ENCODE results near the gene KRTAP4-8. TPM values are rescaled to one million over a fixed set of nuclear protein-coding genes. Genes with fewer than 3 reads are reported as not detected.
A peak's percentile ranks its signal among the peaks of the same experiment; 100 is the strongest.
"Not testable (repeated sequence)": the region's sequence is repeated elsewhere in the genome, so short reads cannot be mapped to it uniquely, and the experiment has no call there.

KRTAP4-8 gene
- not detected for total RNA-seq (ENCODE audit: unreplicated experiment)
- long read RNA-seq: 0 reads

DNA sequence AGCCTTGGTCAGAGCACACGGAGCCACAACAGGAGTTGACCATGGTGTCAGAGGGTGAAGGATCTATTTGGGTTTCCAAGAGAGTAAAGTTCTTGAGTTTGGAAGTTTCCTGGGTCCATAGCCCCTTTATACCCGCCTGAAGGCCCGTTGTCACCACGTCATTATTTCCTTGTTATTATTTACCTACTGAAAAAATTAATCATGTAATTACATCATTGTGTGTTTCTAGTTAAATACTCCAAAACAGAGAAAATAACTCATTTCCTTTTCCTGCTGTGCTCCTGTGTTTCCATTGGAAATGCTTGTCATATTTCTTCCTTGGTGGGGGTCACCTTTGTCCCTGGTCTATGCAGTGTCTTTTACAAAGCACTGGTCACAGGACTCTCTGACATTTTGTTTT lies at the start of gene KRTAP4-8:
Gene KRTAP4-8, minus strand, starts transcription at position 101 of the 400 bp plus-strand sequence. Its CDS starts 58 bp downstream, at position 43.
- no peak for DNase-seq
- no peak within 1 kb of the TSS for H3K4me3 Mint-ChIP-seq (ENCODE audit: unreplicated experiment)

DNA sequence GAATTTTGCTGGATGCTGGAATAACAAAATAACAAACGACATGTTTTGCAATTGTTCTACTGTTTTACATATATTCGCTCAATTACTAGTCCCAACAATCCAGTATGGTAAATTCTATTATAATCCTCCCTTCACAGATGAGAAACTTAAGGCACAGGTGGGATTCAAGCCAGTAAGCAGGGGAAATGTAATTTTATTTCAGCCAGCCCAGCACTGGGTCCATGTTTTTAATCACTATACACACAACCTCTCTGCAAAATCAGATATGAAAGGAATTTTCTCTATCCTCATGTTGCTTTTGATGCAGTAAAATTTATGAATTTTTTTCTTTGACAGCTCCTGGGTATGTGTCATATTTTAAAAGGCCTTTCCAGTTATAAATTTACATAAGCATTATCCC lies 47.3 kb upstream of the KRTAP4-8 start:
- TF ChIP-seq, protein P1, sequence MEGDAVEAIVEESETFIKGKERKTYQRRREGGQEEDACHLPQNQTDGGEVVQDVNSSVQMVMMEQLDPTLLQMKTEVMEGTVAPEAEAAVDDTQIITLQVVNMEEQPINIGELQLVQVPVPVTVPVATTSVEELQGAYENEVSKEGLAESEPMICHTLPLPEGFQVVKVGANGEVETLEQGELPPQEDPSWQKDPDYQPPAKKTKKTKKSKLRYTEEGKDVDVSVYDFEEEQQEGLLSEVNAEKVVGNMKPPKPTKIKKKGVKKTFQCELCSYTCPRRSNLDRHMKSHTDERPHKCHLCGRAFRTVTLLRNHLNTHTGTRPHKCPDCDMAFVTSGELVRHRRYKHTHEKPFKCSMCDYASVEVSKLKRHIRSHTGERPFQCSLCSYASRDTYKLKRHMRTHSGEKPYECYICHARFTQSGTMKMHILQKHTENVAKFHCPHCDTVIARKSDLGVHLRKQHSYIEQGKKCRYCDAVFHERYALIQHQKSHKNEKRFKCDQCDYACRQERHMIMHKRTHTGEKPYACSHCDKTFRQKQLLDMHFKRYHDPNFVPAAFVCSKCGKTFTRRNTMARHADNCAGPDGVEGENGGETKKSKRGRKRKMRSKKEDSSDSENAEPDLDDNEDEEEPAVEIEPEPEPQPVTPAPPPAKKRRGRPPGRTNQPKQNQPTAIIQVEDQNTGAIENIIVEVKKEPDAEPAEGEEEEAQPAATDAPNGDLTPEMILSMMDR (IDR thresholded peaks at IDR 0.05; ENCODE audit: partially characterized antibody, unreplicated experiment): no peak
- Mint-ChIP-seq H3K4me1 (ENCODE audit: low read depth, unreplicated experiment) (no peaks in the 10 kb centered on the region), H3K36me3 (ENCODE audit: unreplicated experiment) (peaks cover 21% of the 10 kb centered on the region), H3K27me3 (ENCODE audit: unreplicated experiment) (peaks cover 8% of the 10 kb centered on the region), H3K27ac (ENCODE audit: unreplicated experiment) (no peak overlapping the region), H3K9me3 (ENCODE audit: unreplicated experiment) (peaks cover 12% of the 10 kb centered on the region), H3K4me3 (ENCODE audit: unreplicated experiment) (no peak overlapping the region)
- DNase-seq: no peak

More for the DNA sequence above, at the start of gene KRTAP4-8:
- H3K27ac Mint-ChIP-seq (ENCODE audit: unreplicated experiment): no peak within 1 kb of the TSS
- TF ChIP-seq, protein P1 (IDR thresholded peaks at IDR 0.05; ENCODE audit: partially characterized antibody, unreplicated experiment): no peak
- H3K36me3 Mint-ChIP-seq (ENCODE audit: unreplicated experiment): peaks cover 12% of the 10 kb centered on the region
- no peaks in the 10 kb centered on the region for H3K27me3 Mint-ChIP-seq (ENCODE audit: unreplicated experiment)
- H3K4me1 Mint-ChIP-seq (ENCODE audit: low read depth, unreplicated experiment): no peaks in the 10 kb centered on the region
- H3K9me3 Mint-ChIP-seq (ENCODE audit: unreplicated experiment): peaks cover 18% of the 10 kb centered on the region

DNA sequence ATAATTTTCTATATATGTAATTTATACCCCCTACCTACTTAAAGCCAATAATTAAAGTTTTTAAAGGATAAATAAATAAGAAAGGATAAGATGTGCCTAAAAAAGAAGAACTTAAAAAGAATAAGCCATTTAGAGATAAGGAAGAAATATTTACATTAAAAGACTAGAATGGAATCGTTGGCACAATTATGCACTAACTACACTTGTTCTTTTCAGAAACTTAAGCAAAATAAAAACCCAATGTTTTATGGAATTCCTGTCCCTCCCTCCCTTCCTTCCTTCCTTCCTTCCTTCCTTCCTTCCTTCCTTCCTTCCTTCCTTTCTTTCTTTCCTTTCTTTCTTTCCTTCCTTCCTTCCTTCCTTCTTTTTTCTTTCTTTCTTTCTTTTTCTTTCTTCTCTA lies 46.9 kb upstream of the KRTAP4-8 start:
- Mint-ChIP-seq H3K4me3 (ENCODE audit: unreplicated experiment) (no peak overlapping the region), H3K27ac (ENCODE audit: unreplicated experiment) (no peak overlapping the region), H3K9me3 (ENCODE audit: unreplicated experiment) (peaks cover 12% of the 10 kb centered on the region), H3K4me1 (ENCODE audit: low read depth, unreplicated experiment) (no peaks in the 10 kb centered on the region), H3K27me3 (ENCODE audit: unreplicated experiment) (peaks cover 8% of the 10 kb centered on the region), H3K36me3 (ENCODE audit: unreplicated experiment) (peaks cover 21% of the 10 kb centered on the region)
- no peak for DNase-seq
- TF ChIP-seq, protein P1 (IDR thresholded peaks at IDR 0.05; ENCODE audit: partially characterized antibody, unreplicated experiment): no peak

DNA sequence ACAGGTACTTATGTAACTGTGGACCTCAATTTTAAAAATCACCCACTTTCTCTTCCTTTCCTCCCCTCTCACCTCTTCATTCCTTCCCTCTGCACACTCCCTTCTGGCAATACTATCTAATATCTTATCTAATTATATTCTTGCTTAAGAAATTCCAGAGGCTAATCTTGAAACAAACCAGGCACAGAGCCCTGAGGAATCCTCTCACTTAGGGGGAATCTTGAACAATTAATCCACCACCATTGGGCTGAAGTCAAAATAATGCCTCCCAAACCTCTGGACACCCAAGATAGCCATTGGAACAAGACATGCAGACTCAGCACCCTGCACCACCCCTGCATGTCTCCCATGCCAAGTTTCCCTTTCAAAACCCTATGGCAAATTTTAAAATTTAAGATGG lies 43.4 kb upstream of the KRTAP4-8 start:
- H3K4me3 Mint-ChIP-seq (ENCODE audit: unreplicated experiment): no peak overlapping the region
- peaks cover 6% of the 10 kb centered on the region for H3K9me3 Mint-ChIP-seq (ENCODE audit: unreplicated experiment)
- DNase-seq: no peak
- TF ChIP-seq, protein P1 (IDR thresholded peaks at IDR 0.05; ENCODE audit: partially characterized antibody, unreplicated experiment): no peak
- H3K27ac Mint-ChIP-seq (ENCODE audit: unreplicated experiment): no peak overlapping the region
- H3K27me3 Mint-ChIP-seq (ENCODE audit: unreplicated experiment): peaks cover 3% of the 10 kb centered on the region
- peaks cover 22% of the 10 kb centered on the region for H3K36me3 Mint-ChIP-seq (ENCODE audit: unreplicated experiment)
- no peaks in the 10 kb centered on the region for H3K4me1 Mint-ChIP-seq (ENCODE audit: low read depth, unreplicated experiment)

DNA sequence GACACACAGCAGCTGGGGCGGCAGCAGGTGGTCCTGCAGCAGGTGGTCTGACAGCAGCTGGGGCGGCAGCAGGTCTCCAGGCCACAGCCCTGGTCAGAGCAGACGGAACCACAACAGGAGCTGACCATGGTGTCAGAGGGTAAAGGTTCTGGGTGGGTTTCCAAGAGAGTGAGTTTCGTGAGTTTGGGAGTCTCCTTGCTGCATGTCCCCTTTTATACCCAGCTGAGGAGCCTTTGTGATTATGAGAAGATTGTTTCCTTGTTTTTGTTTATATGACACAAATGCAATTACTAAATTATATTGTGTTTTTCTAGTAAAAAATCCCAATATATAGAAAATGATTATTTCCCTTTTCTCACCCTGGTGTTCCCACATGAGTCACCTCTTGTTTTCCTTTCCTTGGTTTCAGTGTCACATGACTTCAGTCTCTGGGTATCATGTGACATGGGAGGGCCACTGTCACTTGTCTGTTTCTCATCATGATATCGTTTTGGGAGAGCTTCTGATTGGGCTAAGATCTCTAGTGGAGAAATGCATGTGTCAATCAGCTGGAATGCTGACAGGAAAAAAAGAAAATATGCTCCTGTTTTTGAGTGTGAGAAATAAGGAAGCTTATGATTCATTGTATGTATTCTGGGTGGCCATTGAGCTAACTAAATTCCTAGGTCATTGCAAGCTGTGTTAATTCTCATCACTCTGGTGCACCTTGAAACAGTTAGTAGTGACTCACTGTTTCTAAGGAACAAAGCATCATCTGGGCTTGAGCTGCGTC lies 42.6 kb upstream of the KRTAP4-8 start, which contains the start of gene KRTAP4-6:
Gene KRTAP4-6, minus strand, starts transcription at position 185 of the 772 bp plus-strand sequence. Its CDS starts 57 bp downstream, at position 128.
- DNase-seq: no peak
- H3K27me3 Mint-ChIP-seq (ENCODE audit: unreplicated experiment): peaks cover 3% of the 10 kb centered on the region
- no peak within 1 kb of the TSS for H3K4me3 Mint-ChIP-seq (ENCODE audit: unreplicated experiment)
- peaks cover 6% of the 10 kb centered on the region for H3K9me3 Mint-ChIP-seq (ENCODE audit: unreplicated experiment)
- H3K36me3 Mint-ChIP-seq (ENCODE audit: unreplicated experiment): peaks cover 22% of the 10 kb centered on the region
- no peaks in the 10 kb centered on the region for H3K4me1 Mint-ChIP-seq (ENCODE audit: low read depth, unreplicated experiment)
- H3K27ac Mint-ChIP-seq (ENCODE audit: unreplicated experiment): peak within 1 kb of the TSS; percentile 62
- TF ChIP-seq, protein P1 (IDR thresholded peaks at IDR 0.05; ENCODE audit: partially characterized antibody, unreplicated experiment): no peak

DNA sequence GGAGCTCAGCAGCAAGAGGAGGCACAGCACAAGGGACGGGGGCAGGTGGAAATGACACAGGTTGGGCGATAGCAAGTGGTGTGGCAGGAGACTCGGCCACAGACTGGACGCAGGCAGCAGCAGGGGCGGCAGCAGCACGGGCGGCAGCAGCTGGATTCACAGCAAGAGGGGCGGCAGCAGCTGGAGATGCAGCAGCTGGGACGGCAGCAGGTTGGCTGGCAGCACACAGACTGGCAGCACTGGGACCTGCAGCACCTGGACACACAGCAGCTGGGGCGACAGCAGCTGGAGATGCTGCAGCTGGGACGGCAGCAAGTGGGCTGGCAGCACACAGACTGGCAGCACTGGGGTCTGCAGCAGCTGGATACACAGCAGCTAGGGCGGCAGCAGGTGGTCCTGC lies 41.9 kb upstream of the KRTAP4-8 start:
- peak overlapping the region; percentile 62 for H3K27ac Mint-ChIP-seq (ENCODE audit: unreplicated experiment)
- not testable (repeated sequence) for H3K27me3 Mint-ChIP-seq (ENCODE audit: unreplicated experiment); DNase-seq; H3K4me1 Mint-ChIP-seq (ENCODE audit: low read depth, unreplicated experiment); H3K4me3 Mint-ChIP-seq (ENCODE audit: unreplicated experiment); H3K9me3 Mint-ChIP-seq (ENCODE audit: unreplicated experiment)
- H3K36me3 Mint-ChIP-seq (ENCODE audit: unreplicated experiment): peaks cover 22% of the 10 kb centered on the region

Data from glutamatergic neuron (in vitro differentiated cells).